ENCODE measurements around the gene CCDC148.

The CCDC148 gene

DNA sequence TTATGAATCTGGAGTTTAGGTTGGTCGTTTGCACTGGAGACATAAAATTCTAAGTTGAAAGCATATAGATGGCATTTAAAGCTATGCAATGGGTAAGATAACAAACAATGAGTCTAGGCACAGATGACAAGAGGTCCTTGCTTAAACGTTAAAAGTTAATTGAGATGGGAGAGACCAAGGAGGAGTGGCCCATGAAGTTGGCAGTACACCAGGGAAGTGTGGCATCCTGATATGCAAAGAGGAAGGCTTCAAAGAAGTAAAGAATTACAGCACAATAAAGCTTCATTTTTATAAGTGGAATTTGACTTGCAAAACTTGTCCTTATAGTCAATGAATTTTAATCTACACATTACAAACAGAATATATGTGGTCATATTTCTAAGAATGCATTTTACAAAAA, 331.7 kb downstream of the CCDC148 start:
- H3K9me3 Mint-ChIP-seq: no peaks in the 10 kb centered on the region
- H3K27ac Mint-ChIP-seq: no peak overlapping the region
- no peaks in the 10 kb centered on the region for H3K36me3 Mint-ChIP-seq (ENCODE audit: low read depth)
- H3K27me3 Mint-ChIP-seq (ENCODE audit: low read depth): no peaks in the 10 kb centered on the region
- no peaks in the 10 kb centered on the region for H3K4me1 Mint-ChIP-seq
- H3K4me3 Mint-ChIP-seq: no peak overlapping the region
- TF ChIP-seq, protein P1, sequence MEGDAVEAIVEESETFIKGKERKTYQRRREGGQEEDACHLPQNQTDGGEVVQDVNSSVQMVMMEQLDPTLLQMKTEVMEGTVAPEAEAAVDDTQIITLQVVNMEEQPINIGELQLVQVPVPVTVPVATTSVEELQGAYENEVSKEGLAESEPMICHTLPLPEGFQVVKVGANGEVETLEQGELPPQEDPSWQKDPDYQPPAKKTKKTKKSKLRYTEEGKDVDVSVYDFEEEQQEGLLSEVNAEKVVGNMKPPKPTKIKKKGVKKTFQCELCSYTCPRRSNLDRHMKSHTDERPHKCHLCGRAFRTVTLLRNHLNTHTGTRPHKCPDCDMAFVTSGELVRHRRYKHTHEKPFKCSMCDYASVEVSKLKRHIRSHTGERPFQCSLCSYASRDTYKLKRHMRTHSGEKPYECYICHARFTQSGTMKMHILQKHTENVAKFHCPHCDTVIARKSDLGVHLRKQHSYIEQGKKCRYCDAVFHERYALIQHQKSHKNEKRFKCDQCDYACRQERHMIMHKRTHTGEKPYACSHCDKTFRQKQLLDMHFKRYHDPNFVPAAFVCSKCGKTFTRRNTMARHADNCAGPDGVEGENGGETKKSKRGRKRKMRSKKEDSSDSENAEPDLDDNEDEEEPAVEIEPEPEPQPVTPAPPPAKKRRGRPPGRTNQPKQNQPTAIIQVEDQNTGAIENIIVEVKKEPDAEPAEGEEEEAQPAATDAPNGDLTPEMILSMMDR (IDR thresholded peaks at IDR 0.05; ENCODE audit: unreplicated experiment in 3 of 3): no peak

Data from nephron (organoid).